Right ventricle myocardium inferior (tissue), 1 donor: Measurements from ENCODE around the gene CTDNEP1. TPM values are rescaled to one million over a fixed set of nuclear protein-coding genes. Genes with fewer than 3 reads are reported as not detected.

Experiments used
- ATAC-seq: fragments of 200-7000 bp; cut with Tn5 transposase; one replicate; pipeline ENCODE4 v1.9.1; 2020; ENCODE audit warnings: mild to moderate bottlenecking, moderate library complexity
- DNase-seq: peaks from one replicate; pipeline ENCODE4 v3.0.0; 2021; ENCODE audit errors: missing footprints
- intact Hi-C: fragments of 100-400 bp; cut with DNase I; formaldehyde crosslinking; loops from one replicate; pipeline ENCODE4 v1.11.0; 2022
- total RNA-seq: library from RNA; stranded (reverse); fragmentation: NEBNext Ultra II Directional; extraction: Animal tissue kit (Norgen Biotek cat#: 25700); gene quantifications from one replicate; pipeline ENCODE4 v1.2.1, GENCODE V29; 2021
- donor health status: DM: no; HTN: yes; CAD: no; lungs with severe emphysema.

The CTDNEP1 gene
- total RNA-seq, 1 donor from 2014 or later = 114 TPM

GRCh38 chr17:7281953-7282751 lies 30.6 kb upstream of the CTDNEP1 start:
- ATAC-seq (peak; percentile 67), DNase-seq (peak; percentile 83)
- intact Hi-C loops = loop anchor here (1.0 to 2.0 kb wide), 4 partner anchors 10 to 65 kb away; partner anchors contain the start of genes ELP5 and GABARAP

- DNase-seq (peak; percentile 97), ATAC-seq (peak; percentile 84)
- intact Hi-C loops = loop anchor here (1.0 to 2.0 kb wide), 3 partner anchors 29 to 65 kb away; partner anchors contain the start of genes ELP5 and GABARAP
These were observed 29.8 kb upstream of the CTDNEP1 start, which contains the start of gene SLC2A4 for GRCh38 chr17:7281074-7281952. Gene SLC2A4, plus strand, starts transcription at chr17:7281718. Its CDS starts 217 bp downstream, at chr17:7281935.

- ATAC-seq = peak; percentile 68
- intact Hi-C loops = loop anchor here (1.0 to 2.0 kb wide), 4 partner anchors 16 to 66 kb away; partner anchors contain the start of genes ELP5 and GABARAP
These were observed 29.1 kb upstream of the CTDNEP1 start for GRCh38 chr17:7280519-7281073.

GRCh38 chr17:7279448-7279847 lies 27.9 kb upstream of the CTDNEP1 start:
- no peak for DNase-seq
- no peak for ATAC-seq
- intact Hi-C loops = no loop called here

More at GRCh38 chr17:7280519-7281073, 29.1 kb upstream of the CTDNEP1 start:
- peak; percentile 87 for DNase-seq

GRCh38 chr17:7266784-7267183 lies 15.2 kb upstream of the CTDNEP1 start:
- ATAC-seq = no peak
- DNase-seq = no peak
- intact Hi-C loops = no loop called here

- ATAC-seq = no peak
- no peak for DNase-seq
- intact Hi-C loops = no loop called here
These were observed 12.2 kb upstream of the CTDNEP1 start for GRCh38 chr17:7263801-7264078.

- peak; percentile 15 for ATAC-seq
- intact Hi-C loops = no loop called here
- no peak for DNase-seq
These were observed 11.6 kb upstream of the CTDNEP1 start for GRCh38 chr17:7262935-7263800.

- ATAC-seq = no peak
- DNase-seq = no peak
- intact Hi-C loops = no loop called here
These were observed 10.8 kb upstream of the CTDNEP1 start, which contains the start of gene CLDN7 for GRCh38 chr17:7262192-7262934. Gene CLDN7, minus strand, starts transcription at chr17:7262478. Its CDS starts 435 bp downstream, at chr17:7262043.

GRCh38 chr17:7261379-7262191 lies 10.1 kb upstream of the CTDNEP1 start:
- DNase-seq = no peak
- peak; percentile 27 for ATAC-seq
- intact Hi-C loops = no loop called here

- ATAC-seq (peak; percentile 54), DNase-seq (peak; percentile 76)
- intact Hi-C loops = no loop called here
These were observed 9.3 kb upstream of the CTDNEP1 start for GRCh38 chr17:7260651-7261378.

GRCh38 chr17:7260151-7260550 lies 8.6 kb upstream of the CTDNEP1 start:
- DNase-seq (no peak), ATAC-seq (peak; percentile 9)
- intact Hi-C loops = no loop called here

- intact Hi-C loops = loop anchor here (10.0 kb wide), 1 partner anchor 305 kb away; the partner anchor contains the start of gene SENP3
- no peak for ATAC-seq
These were observed 8.0 kb upstream of the CTDNEP1 start for GRCh38 chr17:7259555-7259889.

GRCh38 chr17:7258731-7259554 lies 7.4 kb upstream of the CTDNEP1 start:
- DNase-seq = no peak

More at GRCh38 chr17:7259555-7259889, 8.0 kb upstream of the CTDNEP1 start:
- DNase-seq = no peak

GRCh38 chr17:7256766-7257456 lies 5.4 kb upstream of the CTDNEP1 start:
- DNase-seq = no peak
- intact Hi-C loops = loop anchor here (10.0 kb wide), 1 partner anchor 308 kb away; the partner anchor contains the start of gene SENP3
- no peak for ATAC-seq

More at GRCh38 chr17:7258731-7259554, 7.4 kb upstream of the CTDNEP1 start:
- intact Hi-C loops = loop anchor here (10.0 kb wide), 1 partner anchor 306 kb away; the partner anchor contains the start of gene SENP3
- ATAC-seq = no peak
